ENCODE data around the gene NFYA.
"Not testable (repeated sequence)": the region's sequence is repeated elsewhere in the genome, so short reads cannot be mapped to it uniquely, and the experiment has no call there.

NFYA gene

GRCh38 chr6:41103847-41104246, 31.1 kb downstream of the NFYA start:
- no peak for DNase-seq (ENCODE audit: low read depth in 2 of 2, low spot score in 1 of 2)

- DNase-seq (ENCODE audit: low read depth in 2 of 2, low spot score in 1 of 2), result no peak
These were observed 38.2 kb downstream of the NFYA start for GRCh38 chr6:41111017-41111416.

GRCh38 chr6:41115027-41115426, 42.3 kb downstream of the NFYA start:
- DNase-seq (ENCODE audit: low read depth in 2 of 2, low spot score in 1 of 2), result not testable (repeated sequence)

DNA sequence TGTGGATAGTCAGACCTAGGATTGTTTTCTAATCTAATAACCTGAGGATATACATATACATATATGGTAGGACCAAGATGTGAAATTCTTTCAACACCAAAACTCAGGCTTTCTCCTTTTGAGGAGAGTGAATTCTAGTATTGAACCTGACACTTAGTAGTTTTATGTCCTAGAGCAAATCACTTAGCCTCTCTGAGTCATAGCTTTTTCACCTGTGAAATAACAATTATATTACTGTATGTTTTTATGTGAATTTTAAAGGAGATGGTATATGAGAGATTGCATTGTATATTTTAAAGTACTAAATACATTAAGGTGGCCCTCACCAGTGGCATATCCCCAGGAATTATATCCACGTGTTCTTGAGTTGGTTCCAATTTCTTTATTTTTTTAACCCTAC, 46.7 kb downstream of the NFYA start:
- no peak for DNase-seq (ENCODE audit: low read depth in 2 of 2, low spot score in 1 of 2)

- no peak for DNase-seq (ENCODE audit: low read depth in 2 of 2, low spot score in 1 of 2)
These were observed 47.3 kb downstream of the NFYA start for GRCh38 chr6:41120058-41120457.

- DNase-seq (ENCODE audit: low read depth in 2 of 2, low spot score in 1 of 2), result no peak
These were observed 49.6 kb downstream of the NFYA start for GRCh38 chr6:41122373-41122772.

GRCh38 chr6:41122918-41123317, 50.1 kb downstream of the NFYA start:
- DNase-seq (ENCODE audit: low read depth in 2 of 2, low spot score in 1 of 2), result no peak

DNA sequence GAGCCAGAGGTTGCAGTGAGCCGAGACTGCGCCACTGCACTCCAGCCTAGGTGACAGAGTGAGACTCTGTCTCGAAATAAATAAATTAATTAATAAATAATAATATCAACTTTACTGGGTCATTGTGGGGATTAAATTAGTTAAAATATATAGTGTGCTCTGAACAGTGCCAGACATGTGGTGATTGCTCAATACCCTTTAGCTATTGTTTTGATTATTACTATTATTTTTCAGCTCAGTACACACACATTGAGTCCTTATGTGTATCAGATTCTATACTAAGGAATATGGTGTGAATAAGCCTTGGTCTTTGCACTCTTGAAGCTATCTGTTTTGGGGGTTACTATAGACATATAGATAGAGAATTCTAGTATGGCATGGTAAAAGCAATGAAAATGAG, 52.5 kb downstream of the NFYA start:
- DNase-seq (ENCODE audit: low read depth in 2 of 2, low spot score in 1 of 2), result no peak

DNA sequence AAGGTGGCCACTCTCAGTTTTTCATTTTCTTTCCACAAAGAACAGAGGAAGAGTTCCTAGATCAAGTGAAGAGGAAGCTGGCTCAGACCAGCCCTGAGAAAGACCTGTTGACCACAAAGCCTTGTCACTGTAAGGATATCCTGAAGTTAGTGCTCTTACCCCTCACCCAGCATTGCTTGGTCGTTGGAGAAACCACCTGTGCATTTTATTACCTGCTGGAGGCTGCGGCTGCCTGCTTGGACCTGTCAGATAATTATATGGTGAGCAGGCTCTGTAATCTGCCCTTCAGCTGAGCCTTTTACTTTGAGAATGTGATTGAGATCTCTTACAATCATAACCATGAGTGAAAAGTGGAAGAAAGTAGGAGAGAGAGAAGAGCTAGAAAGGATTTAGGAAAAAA, 59.5 kb downstream of the NFYA start:
- no peak for DNase-seq (ENCODE audit: low read depth in 2 of 2, low spot score in 1 of 2)

- DNase-seq (ENCODE audit: low read depth in 2 of 2, low spot score in 1 of 2), result no peak
These were observed 62.5 kb downstream of the NFYA start for GRCh38 chr6:41135062-41135832.

DNA sequence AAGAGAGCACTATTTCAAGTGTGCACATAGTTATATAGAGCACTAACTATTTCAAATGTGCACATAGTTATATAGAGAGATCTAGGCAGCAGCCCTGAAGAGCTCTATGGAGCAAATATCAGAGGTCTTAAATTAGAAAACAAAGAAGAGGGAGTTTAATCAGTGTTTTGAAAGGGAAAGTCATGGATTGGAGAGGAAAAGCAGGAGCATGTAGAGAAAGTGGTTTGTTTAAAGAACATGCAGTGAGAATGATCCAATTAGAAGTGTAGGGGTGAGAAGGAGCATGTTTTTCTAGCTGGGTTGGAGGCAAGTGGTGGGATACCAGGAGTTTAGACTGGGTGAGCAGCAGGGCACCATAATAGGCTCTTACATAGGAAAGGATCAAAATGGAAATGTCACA, 64.1 kb downstream of the NFYA start:
- no peak for DNase-seq (ENCODE audit: low read depth in 2 of 2, low spot score in 1 of 2)

DNA sequence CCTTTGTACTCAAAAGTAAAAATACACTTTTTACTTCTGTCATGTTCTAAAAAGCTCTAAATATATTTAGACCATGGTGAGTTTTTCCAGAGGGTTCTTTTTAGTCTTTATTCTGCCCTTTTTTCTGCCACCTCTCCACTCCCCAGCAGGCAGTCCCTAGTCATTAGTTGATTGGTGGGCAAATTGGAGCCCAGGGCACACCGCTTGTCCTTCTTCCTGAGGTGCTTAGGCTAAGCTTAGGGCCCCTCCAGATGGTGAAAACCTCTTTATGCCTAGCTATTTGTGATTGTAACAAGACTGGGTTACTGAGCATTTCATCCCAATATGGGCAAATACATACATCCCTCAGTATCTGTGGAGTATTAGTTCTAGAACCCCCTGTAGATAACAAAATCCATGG, 75.1 kb downstream of the NFYA start:
- no peak for DNase-seq (ENCODE audit: low read depth in 2 of 2, low spot score in 1 of 2)

Data from stimulated activated CD8-positive, alpha-beta memory T cell treated with anti-CD3 and anti-CD28 coated beads, Interleukin-4, amount 100 ng/mL, for 1 hour (primary cell).